ENCODE measurements around the gene SH3D19.

DNA sequence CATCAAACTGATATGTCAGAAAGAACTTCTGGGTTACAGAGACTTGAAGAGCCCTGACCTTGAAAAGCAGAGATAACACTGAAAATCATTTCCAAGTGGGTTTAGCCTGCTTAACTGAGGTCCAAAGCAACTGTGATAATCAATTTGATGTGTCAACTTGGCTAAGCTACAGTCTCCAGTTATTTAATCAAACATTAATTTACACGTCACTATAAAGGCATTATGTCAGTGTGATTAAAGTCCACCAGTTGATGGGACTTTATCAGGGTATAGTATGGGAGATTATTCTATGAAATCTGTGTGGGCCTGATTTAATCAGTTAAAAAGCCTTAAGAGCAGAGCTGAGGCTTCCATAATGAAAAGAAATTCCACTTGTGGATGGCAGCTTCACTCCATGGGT, 117.5 kb downstream of the SH3D19 start:
- TF ChIP-seq POLR2A (IDR thresholded peaks at IDR 0.05) (no peak), POLR2AphosphoS5 (IDR thresholded peaks at IDR 0.05) (no peak), EP300 (IDR thresholded peaks at IDR 0.05) (no peak)
- TF ChIP-seq, protein P1, sequence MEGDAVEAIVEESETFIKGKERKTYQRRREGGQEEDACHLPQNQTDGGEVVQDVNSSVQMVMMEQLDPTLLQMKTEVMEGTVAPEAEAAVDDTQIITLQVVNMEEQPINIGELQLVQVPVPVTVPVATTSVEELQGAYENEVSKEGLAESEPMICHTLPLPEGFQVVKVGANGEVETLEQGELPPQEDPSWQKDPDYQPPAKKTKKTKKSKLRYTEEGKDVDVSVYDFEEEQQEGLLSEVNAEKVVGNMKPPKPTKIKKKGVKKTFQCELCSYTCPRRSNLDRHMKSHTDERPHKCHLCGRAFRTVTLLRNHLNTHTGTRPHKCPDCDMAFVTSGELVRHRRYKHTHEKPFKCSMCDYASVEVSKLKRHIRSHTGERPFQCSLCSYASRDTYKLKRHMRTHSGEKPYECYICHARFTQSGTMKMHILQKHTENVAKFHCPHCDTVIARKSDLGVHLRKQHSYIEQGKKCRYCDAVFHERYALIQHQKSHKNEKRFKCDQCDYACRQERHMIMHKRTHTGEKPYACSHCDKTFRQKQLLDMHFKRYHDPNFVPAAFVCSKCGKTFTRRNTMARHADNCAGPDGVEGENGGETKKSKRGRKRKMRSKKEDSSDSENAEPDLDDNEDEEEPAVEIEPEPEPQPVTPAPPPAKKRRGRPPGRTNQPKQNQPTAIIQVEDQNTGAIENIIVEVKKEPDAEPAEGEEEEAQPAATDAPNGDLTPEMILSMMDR (IDR thresholded peaks at IDR 0.05), result no peak
